Stimulated activated CD8-positive, alpha-beta memory T cell treated with anti-CD3 and anti-CD28 coated beads, Interleukin-12 subunit alpha, Interleukin-12 subunit beta, amount 100 ng/mL, for 4 hours (primary cell): ENCODE results near the gene LBH.
A peak's percentile ranks its signal among the peaks of the same experiment; 100 is the strongest.

Source experiments
- DNase-seq: peaks from one replicate; pipeline ENCODE4 v3.0.0-alpha.2; 2020; ENCODE audit warnings: low read depth

Gene LBH

DNA sequence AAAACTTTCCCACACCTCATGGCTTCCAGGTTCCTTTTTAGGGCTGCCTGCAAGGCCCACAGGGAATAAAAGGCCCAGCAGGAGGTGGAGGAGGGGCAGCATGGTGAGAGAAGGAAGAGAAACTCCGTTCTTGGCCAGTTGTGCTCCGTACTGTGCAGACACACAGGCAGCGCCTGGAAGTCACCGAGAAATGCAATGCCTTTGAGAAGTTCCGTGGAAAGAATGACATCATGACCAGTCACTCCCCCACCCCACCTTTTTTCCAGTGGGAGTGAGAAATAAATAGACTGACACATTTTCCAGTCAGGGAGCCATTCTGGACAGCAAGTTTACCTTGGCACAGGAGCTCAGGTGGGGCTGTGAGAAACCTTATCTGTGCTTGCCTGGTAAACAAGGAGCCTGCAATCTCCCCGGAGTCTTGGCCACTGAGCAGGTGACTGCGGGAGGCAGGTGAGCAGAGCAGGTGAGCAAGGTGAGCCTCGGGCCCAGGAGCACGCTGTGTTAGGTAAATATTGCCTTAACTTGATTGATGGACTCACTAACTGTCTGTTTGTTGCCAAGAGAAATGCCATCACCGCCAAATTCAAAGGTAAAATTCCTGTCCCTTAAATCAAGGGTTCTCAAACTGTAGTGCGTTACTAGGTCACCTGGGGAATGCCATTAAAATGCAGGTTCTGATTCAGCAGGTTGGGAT is 13.5 kb upstream of the LBH start:
- DNase-seq = no peak

DNA sequence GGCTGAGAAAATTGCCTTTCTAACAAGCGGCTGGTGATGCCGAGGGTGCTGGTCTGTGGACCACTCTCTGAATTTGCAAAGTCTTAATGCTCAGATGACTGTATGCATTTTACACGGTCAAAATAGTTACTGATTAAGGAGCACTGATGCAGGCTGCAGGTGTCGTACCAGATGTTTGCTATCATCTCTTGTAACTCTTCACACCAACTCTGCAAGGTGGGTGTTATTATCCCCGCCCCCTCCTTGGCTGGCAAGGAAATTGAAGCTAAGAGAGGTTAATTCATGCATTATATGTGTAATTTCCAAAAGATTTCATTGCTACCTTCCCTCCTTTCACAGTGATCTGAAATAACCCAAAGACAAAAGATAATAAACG is 13.0 kb upstream of the LBH start:
- DNase-seq = no peak

GRCh38 chr2:30218814-30219213 is 12.5 kb upstream of the LBH start:
- no peak for DNase-seq

DNA sequence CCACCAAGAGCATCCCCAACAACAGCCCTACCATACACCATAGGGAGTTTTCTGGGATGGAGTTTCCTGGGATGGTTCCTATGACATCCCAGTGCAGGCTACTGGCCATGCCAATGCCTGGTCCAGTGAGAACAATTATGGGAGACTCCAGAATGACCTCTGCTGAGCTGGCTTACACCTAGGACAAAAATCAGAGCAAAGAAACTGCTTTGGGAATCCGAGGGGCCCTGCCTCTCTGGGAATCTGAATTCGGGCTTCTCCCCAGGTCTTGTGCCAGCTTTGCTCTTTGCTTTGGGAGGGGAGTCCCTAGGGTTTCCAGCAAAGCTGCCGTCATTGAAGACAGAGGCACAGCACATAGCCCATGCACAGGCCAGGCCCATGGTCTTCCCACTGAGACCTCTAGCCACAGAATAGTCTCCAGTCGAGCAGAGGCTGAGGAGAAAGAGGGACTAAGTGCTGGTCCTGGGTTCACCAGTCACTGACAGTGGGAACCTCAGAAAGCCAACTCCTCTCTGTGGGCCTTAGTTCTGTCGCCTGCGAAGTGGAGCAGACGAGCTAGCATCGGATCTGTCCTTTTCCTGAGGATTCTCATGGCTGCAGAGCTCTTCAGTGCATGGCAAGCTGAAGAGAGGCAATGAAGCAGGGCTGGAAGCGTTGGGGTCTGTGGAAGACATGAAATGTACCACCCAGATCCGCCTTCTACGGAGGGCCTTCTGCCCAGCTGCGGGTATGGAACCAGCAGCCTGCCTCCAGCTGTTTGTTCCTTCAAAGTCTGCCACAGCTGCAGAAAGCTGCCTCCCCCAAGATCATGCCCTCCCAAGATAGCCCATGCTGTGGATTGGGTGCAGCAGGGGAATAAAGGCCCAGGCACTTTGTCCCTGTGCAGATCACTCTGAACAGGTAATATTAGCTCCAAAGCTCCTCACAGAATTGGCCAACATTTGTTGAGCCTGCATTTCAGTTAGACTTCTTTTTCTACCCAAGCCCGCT is 11.2 kb upstream of the LBH start:
- no peak for DNase-seq

DNA sequence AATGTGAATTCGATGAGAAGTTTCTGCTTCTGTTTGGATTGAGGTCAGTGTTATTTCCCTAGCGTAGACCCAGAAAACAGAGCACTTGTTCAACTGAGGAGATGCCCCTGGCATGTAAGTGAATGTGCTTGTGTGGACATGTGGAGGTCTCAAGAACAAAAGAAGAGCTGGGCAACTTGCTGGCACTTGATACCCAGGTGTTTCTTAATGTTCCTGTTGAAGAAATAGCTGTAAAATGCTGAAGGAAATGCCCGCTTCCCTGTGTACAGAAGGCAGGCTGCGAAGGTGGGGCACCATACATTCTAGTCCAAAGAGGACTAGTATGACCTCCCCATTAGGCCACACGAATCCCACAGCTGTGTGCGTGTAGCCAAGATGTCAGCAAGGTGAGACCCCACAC is 9.8 kb upstream of the LBH start:
- DNase-seq = no peak

DNA sequence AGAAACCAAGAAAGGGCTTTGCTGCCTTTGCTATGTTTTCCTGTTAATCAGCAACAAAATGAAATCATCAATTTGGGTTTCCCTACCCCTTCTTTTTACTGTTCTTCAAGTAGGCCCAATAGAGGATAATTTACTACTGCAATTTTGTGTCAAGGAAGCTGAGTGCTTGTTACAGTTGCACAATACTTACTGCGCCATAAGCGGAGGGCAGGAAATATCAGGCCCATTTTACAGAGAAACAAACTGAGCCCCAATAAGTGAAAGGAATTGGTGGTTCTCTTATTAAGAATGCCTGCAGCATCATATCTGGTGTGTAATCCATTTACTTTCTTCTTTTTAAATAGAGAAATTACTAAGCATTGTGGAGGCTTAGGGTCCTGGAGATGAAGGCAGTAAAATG is 9.3 kb upstream of the LBH start:
- DNase-seq = no peak

- DNase-seq = no peak
These were observed 8.5 kb upstream of the LBH start for GRCh38 chr2:30222636-30223360.

- DNase-seq = no peak
These were observed 7.9 kb upstream of the LBH start for GRCh38 chr2:30223413-30223874.

DNA sequence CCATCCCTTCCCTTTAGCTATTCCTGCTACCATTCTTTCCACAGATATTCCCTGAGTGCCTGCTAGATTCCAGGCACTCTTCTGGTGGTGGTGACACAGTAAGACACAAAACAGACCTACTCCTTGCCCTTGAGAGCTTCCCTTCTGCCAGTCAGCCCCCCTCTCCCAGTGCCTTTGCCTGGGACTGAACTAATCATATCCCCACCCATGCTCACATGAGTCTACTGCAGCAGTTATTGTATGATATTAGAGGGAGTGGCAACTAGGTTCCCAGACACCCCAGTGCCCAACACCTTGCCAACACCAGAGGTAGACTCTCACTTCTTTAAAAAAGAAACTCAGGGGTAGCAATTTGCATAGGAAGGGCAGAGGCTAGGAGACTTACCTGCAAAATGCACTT is 7.2 kb upstream of the LBH start:
- no peak for DNase-seq

- DNase-seq = peak; percentile 22
These were observed 6.1 kb upstream of the LBH start for GRCh38 chr2:30225131-30225762.

DNA sequence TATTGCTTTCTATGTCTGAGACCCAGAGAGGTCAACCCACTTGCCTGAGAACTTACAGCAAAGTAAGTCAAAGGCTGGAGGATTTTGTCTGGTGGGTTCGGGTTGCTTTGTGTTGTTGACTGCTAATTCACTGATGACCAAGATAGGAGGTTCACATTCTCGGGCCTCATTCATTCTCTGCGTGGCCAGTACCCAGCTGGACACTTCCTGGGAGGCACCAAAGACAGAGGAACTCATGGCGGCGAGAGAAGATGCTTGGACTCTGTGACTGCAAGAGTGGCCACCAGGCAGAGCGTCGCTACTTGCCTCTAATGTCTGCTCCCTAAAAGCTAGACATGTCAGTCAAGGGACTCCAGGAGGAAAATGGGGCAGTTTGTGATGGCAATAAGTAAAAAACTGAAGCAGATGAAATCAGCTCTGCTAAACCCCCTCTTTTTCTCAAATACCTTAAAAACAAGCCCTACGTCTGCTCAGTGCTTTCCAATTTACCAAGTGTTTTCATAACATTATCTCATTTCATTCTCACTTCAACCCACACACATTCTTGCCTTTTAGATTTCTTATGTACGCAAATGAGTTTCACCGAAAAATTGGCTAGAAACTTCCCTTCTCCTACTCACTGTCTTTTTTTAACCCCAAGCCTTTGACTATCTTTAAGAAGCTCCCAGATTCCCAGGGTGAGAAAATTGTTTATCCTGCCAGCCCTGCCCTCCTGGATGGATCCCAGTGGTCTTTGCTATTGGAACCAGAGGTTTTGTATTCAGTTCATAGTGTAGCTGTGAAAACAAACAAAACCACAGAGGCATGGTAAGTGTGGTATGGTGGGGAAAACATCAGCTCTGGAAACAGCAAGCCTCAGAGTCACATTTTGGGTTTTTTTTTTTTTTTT is 4.9 kb upstream of the LBH start:
- no peak for DNase-seq

- DNase-seq = no peak
These were observed 1.7 kb upstream of the LBH start for GRCh38 chr2:30229596-30229995.

- DNase-seq = no peak
These were observed 680 bp upstream of the LBH start for GRCh38 chr2:30230497-30231211.

DNA sequence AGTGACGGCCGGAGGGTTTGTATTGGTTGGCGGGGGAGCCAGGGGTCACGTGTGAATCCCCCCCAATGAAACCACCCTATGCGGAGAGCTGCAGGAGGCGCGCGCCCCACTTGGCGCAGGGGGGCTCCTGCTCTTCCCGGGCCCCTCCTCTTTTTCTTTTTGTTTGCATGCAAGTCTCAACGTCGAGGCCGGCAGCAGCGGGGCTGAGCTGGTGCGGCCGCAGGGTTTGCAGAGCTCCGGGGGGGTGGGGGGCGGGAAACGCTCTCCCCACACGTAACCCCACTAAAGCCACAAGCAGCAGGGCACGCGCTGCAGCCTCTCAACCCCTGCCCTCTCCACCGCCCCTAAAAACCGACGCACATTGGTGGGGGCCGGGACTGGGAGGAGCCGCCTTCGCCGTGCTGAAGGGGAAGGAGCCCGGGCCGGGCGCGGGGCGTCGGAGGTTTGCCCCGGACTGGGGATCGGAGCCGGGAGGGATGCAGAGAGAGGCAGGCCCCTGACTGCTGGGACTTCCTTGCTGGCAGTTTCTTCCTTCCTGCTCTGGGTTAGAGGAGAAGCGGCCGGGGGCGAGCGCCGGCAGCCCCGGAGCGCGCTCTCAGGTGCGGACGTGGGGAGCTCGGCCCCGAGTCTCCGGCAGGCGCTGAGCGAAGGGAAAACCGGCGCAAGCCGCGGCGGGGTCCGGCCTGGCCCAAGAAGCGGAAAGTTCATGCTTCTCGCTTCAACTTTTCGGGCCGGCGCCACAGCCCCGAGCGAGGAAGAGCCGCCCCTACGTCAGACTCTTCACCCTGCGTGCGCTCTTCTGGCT is 864 bp downstream of the LBH start:
- DNase-seq = peak; percentile 63

DNA sequence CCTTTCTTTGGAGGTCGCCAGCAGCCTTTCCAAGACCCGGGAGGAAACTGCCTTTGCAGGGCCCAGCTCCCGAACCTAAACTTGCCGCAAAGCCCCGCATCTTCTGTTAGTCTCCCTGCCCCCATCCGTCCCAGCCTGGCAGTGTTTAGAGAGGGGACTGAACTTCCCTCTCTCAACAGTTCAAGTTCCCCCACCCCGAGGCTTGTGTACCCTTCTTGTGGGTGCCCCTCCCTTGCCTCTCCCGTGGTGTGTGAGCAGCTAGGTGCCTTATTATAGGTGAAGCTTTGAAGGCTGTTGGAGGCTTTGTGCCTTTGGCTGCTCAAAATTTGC is 1.4 kb downstream of the LBH start:
- DNase-seq = no peak

DNA sequence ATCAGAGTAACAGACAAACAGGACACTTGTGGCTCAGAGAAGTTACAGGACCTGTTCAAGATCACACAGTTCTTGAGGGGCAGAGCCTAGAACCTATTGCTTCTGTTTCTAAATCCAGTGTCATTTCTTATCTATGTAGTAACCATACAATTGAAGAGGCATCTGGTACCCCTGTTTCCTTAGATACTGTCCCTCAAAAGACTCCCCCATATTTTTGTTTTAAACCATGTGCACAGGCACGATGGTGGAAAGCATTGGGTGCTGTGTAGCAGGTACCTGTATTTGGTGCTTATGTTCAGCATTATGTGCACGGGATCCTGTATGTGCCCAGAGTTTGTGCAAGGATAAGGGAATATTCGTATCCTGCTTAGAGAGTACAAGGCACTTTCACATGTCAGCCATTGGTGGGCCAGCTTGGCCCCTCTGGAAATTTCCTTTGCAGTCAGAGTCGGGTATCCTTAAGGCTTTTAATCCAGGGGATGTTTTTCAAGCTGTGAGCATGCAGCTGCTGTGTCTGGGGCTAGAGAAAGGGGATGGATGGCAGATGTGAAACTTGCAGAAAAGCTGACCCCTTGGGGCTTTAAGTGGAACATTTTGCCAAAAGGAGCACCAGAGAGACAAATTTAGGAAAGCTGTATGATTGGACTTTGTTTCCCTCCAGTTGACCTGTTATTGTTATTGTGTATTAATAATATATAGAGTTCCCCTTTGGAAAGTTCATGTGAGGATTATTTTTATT is 2.1 kb downstream of the LBH start:
- DNase-seq = no peak

- DNase-seq = no peak
These were observed 3.0 kb downstream of the LBH start for GRCh38 chr2:30234180-30234971.

DNA sequence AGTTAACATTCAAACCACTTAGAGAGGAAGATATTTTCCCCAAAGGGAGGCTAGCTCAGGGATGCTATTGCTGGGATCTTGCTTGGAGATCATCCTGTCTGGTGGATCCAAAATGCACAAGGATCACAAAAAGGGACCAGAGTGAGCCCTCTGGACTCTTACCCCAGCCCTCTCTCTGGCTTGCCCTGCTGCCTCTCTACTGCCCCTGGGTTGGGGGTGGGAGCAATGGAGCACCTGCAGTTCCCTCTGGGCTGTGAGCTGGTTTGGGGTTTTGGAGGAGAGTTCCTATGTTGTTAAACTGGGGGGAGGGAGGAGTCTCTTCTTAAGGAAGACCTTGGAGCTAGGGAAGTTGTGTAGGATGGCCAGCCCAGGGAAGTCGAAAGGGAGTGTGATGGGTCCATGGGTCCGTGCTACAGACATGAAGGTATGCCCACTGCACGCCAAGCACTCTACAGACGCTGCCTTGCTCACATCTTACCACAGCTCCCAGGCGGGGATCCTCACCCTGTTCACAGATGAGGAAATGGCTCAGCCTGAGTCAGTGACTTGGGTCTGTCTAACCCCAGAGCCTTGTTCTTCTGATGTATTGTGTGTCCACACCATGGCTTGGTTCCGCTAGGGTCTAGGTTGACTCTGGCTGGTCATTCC is 3.8 kb downstream of the LBH start:
- DNase-seq = peak; percentile 43
